HCT116 (cell line): ENCODE results near the gene RPP21. TPM values are rescaled to one million over a fixed set of nuclear protein-coding genes. Genes with fewer than 3 reads are reported as not detected.

Experiments used
- ATAC-seq: fragments of 200-7000 bp; cut with Tn5 transposase; 2 replicates; pipeline ENCODE4 v1.9.1; 2020; ENCODE audit warnings: mild to moderate bottlenecking, moderate library complexity
- BruUV-seq: library from RNA; stranded (reverse); fragments of 400-500 nt; replicated peaks from 2 replicates; lab custom pipeline; 2021; lab: Mats Ljungman, UMichigan
- CTCF ChIA-PET: fragments of 300-600 bp; sonication (Branson Sonifier 250); formaldehyde crosslinking; loops from one replicate; lab custom pipeline; 2021; ENCODE audit warnings: antibody characterized with exemption; lab: Charles Lee
- POLR2A ChIA-PET: fragments of 300-600, 350-600 bp; sonication (Branson Sonifier 250); formaldehyde crosslinking; loops from one replicate; lab custom pipeline; 2021; ENCODE audit warnings: antibody characterized with exemption; lab: Charles Lee
- RAD21 ChIA-PET, 2 experiments: fragments of 300-600 bp; sonication (Branson Sonifier 250); formaldehyde crosslinking; loops; one replicate each; lab custom pipeline; 2023; ENCODE audit warnings: low total read pairs in 2 of 2; ENCODE audit not compliant: uncharacterized antibody in 2 of 2, unreplicated experiment in 2 of 2, low non-redundant PET in 1 of 2; lab: Charles Lee
- DNase-seq: peaks from one replicate; pipeline ENCODE4 v3.0.0-alpha.2; 2010; ENCODE audit warnings: low read depth, low spot score
- H2AFZ ChIP-seq: fragments of 200-600 bp; shearing (Covaris generic), sonication (generic); 2 replicates; pipeline ENCODE4 v1.6.1; 2017; ENCODE audit warnings: low read depth, mixed run types, mixed read lengths, antibody characterized with exemption, low read length; ENCODE audit not compliant: poor library complexity, severe bottlenecking
- H3K27ac ChIP-seq: 2 replicates; pipeline ENCODE4 v1.5.1; 2012; ENCODE audit warnings: low read depth, low read length
- H3K27me3 ChIP-seq: fragments of 200-600 bp; sonication (generic); 2 replicates; pipeline ENCODE4 v1.6.1; 2016; ENCODE audit warnings: mixed run types, low read length, mixed read lengths; ENCODE audit not compliant: insufficient read depth
- H3K36me3 ChIP-seq, 2 experiments: fragments of 200-500 bp in 1 of 2; fragments of 200-600 bp in 1 of 2; sonication (Bioruptor generic) in 1 of 2; sonication (generic) in 1 of 2; 2 replicates each; pipeline versions ENCODE4 v1.5.1 to v1.6.1; 2014 to 2016; ENCODE audit warnings: low read length in 2 of 2, inconsistent platforms in 1 of 2, mixed read lengths in 1 of 2, mixed run types in 1 of 2; ENCODE audit not compliant: insufficient read depth in 2 of 2, control insufficient read depth in 1 of 2
- H3K4me1 ChIP-seq, 2 experiments: fragments of 200-600 bp in 1 of 2; sonication (generic) in 1 of 2; 2 replicates each; pipeline versions ENCODE4 v1.5.1 to v1.6.1; 2012 to 2017; ENCODE audit warnings: low read length in 2 of 2, inconsistent platforms in 1 of 2, mild to moderate bottlenecking in 1 of 2, mixed read lengths in 1 of 2, mixed run types in 1 of 2, moderate library complexity in 1 of 2; ENCODE audit not compliant: insufficient read depth in 2 of 2, control insufficient read depth in 1 of 2
- H3K4me2 ChIP-seq: fragments of 200-600 bp; sonication (generic); 2 replicates; pipeline ENCODE4 v1.6.1; 2017; ENCODE audit warnings: mixed run types, low read length, mixed read lengths
- H3K4me3 ChIP-seq, 2 experiments: fragments of 200-600 bp in 1 of 2; sonication (generic) in 1 of 2; replicated peaks in 1 of 2; 2 replicates each; pipeline ENCODE4 v1.5.1; 2011 to 2016; ENCODE audit warnings: low read length in 2 of 2, control low read depth in 1 of 2, low read depth in 1 of 2, mild to moderate bottlenecking in 1 of 2, mixed read lengths in 1 of 2, mixed run types in 1 of 2
- H3K79me2 ChIP-seq: fragments of 200-600 bp; sonication (generic); 2 replicates; pipeline ENCODE4 v1.6.1; 2017; ENCODE audit warnings: mild to moderate bottlenecking, mixed run types, low read length, moderate library complexity, mixed read lengths; ENCODE audit not compliant: insufficient read depth
- H3K9ac ChIP-seq: fragments of 200-600 bp; sonication (generic); 2 replicates; pipeline ENCODE4 v1.6.1; 2016; ENCODE audit warnings: low read length, mixed read lengths
- H3K9me2 ChIP-seq: fragments of 200-600 bp; sonication (generic), shearing (Covaris generic); 2 replicates; pipeline ENCODE4 v1.6.1; 2017; ENCODE audit warnings: mixed run types, mild to moderate bottlenecking, moderate library complexity; ENCODE audit not compliant: insufficient read depth
- H3K9me3 ChIP-seq, 2 experiments: fragments of 200-500 bp in 1 of 2; fragments of 200-600 bp in 1 of 2; sonication (Bioruptor generic) in 1 of 2; sonication (generic) in 1 of 2; 2 replicates each; pipeline ENCODE4 v1.6.1; 2014 to 2017; ENCODE audit warnings: low read length in 2 of 2, mixed read lengths in 2 of 2, inconsistent platforms in 1 of 2, low read depth in 1 of 2, mild to moderate bottlenecking in 1 of 2, mixed run types in 1 of 2, moderate library complexity in 1 of 2; ENCODE audit not compliant: control insufficient read depth in 1 of 2, insufficient read depth in 1 of 2
- H4K20me1 ChIP-seq: fragments of 200-600 bp; sonication (generic), shearing (Covaris generic); 2 replicates; pipeline ENCODE4 v1.6.1; 2017; ENCODE audit warnings: mixed run types, mild to moderate bottlenecking, moderate library complexity; ENCODE audit not compliant: insufficient read depth
- CEBPB ChIP-seq: IDR thresholded peaks from 2 replicates; pipeline ENCODE4 v1.6.1; 2012; ENCODE audit warnings: low read depth
- EZH2phosphoT487 ChIP-seq: fragments of 200-600 bp; IDR thresholded peaks from 2 replicates; pipeline ENCODE4 v1.6.1; 2018; ENCODE audit warnings: antibody characterized with exemption, borderline replicate concordance
- FOSL1 ChIP-seq: IDR thresholded peaks from 2 replicates; pipeline ENCODE4 v1.6.1; 2012; ENCODE audit warnings: low read depth
- REST ChIP-seq: IDR thresholded peaks from 2 replicates; pipeline ENCODE4 v1.6.1; 2012; ENCODE audit warnings: low read depth
- SIN3A ChIP-seq: IDR thresholded peaks from 2 replicates; pipeline ENCODE4 v1.6.1; 2012; ENCODE audit warnings: low read depth
- SRF ChIP-seq: IDR thresholded peaks from 2 replicates; pipeline ENCODE4 v1.6.1; 2012; ENCODE audit warnings: low read depth
- ZFX ChIP-seq: fragments of 450-650 bp; IDR thresholded peaks from 2 replicates; pipeline ENCODE4 v1.6.1; 2017
- ZNF274 ChIP-seq: fragments of 200-500 bp; sonication (Bioruptor generic); IDR thresholded peaks from 2 replicates; pipeline ENCODE4 v1.6.1; 2014; ENCODE audit warnings: mild to moderate bottlenecking, low read depth, low read length, inconsistent platforms
- intact Hi-C: fragments of 100-400 bp; cut with micrococcal nuclease; formaldehyde crosslinking; loops from 2 replicates; pipeline ENCODE4 v1.10.0; 2022
- total RNA-seq: library from RNA; stranded (reverse); gene quantifications from one replicate; pipeline ENCODE4 v1.2.1, GENCODE V29; 2021; ENCODE audit not compliant: unreplicated experiment

RPP21 gene
- total RNA-seq, 1 experiment from 2014 or later, result 70.4 TPM

- H2AFZ ChIP-seq, result no peak overlapping the region
- TF ChIP-seq REST, result no peak
- no peak for TF ChIP-seq SIN3A
- TF ChIP-seq EZH2phosphoT487, result no peak
- TF ChIP-seq FOSL1, result no peak
- no peak for TF ChIP-seq CEBPB
- TF ChIP-seq ZNF274, result no peak
- TF ChIP-seq ZFX, result no peak
- TF ChIP-seq SRF, result no peak
- intact Hi-C loops, result no loop called here
Measured at GRCh38 chr6:30312676-30313321, 32.2 kb upstream of the RPP21 start.

More at GRCh38 chr6:30312676-30313321, 32.2 kb upstream of the RPP21 start:
- no TSS peak for BruUV-seq
- no peak for DNase-seq
- POLR2A ChIA-PET, result interaction anchor here (0.8 kb wide), 1 partner anchor 13 kb away, joined by 4 read pairs; the partner anchor contains the start of gene TRIM39
- peaks cover 24 to 29% of the 10 kb centered on the region in 2 experiments; a peak in 2 of 4 replicates for H3K36me3 ChIP-seq
- H3K4me1 ChIP-seq, result no peaks in the 10 kb centered on the region
- no peaks in the 10 kb centered on the region for H3K9me3 ChIP-seq
- ATAC-seq, result no peak
- peaks cover 16% of the 10 kb centered on the region; the same call in 1 of the 2 replicates for H4K20me1 ChIP-seq
- peaks cover 96% of the 10 kb centered on the region for H3K79me2 ChIP-seq
- no peak overlapping the region for H3K4me3 ChIP-seq
- RAD21 ChIA-PET, result no interaction called here
- H3K9me2 ChIP-seq, result no peaks in the 10 kb centered on the region
- no peak overlapping the region for H3K9ac ChIP-seq
- no peak overlapping the region for H3K27ac ChIP-seq
- CTCF ChIA-PET, result no interaction called here
- no peaks in the 10 kb centered on the region for H3K27me3 ChIP-seq
- H3K4me2 ChIP-seq, result no peak overlapping the region
